H9 (cell line): ENCODE results near the gene S100A6. TPM values are rescaled to one million over a fixed set of nuclear protein-coding genes. Genes with fewer than 3 reads are reported as not detected.

Source experiments
- DNase-seq: peaks from one replicate; pipeline ENCODE4 v3.0.0-alpha.2; 2017
- H2AFZ ChIP-seq: one replicate; pipeline ENCODE4 v1.6.1; 2013; ENCODE audit warnings: mild to moderate bottlenecking, low read length, control low read depth, moderate library complexity
- H2AK5ac ChIP-seq: 2 replicates; pipeline ENCODE4 v1.6.1; 2013; ENCODE audit warnings: low read length, control low read depth, mixed read lengths; ENCODE audit not compliant: insufficient read length
- H2BK120ac ChIP-seq: one replicate; pipeline ENCODE4 v1.6.1; 2013; ENCODE audit warnings: low read depth, mild to moderate bottlenecking, low read length, control low read depth, inconsistent platforms; ENCODE audit not compliant: poor library complexity, severe bottlenecking
- H2BK12ac ChIP-seq: 2 replicates; pipeline ENCODE4 v1.6.1; 2013; ENCODE audit warnings: low read length, control low read depth, mixed read lengths, low read depth; ENCODE audit not compliant: insufficient read length
- H2BK15ac ChIP-seq: 2 replicates; pipeline ENCODE4 v1.6.1; 2013; ENCODE audit warnings: low read depth, low read length, control low read depth
- H2BK20ac ChIP-seq: one replicate; pipeline ENCODE4 v1.6.1; 2013; ENCODE audit warnings: low read depth, mild to moderate bottlenecking, low read length, control low read depth, inconsistent platforms; ENCODE audit not compliant: poor library complexity, severe bottlenecking
- H2BK5ac ChIP-seq: 2 replicates; pipeline ENCODE4 v1.6.1; 2013; ENCODE audit warnings: low read length, control low read depth, mixed read lengths; ENCODE audit not compliant: insufficient read length
- H3K14ac ChIP-seq: 2 replicates; pipeline ENCODE4 v1.6.1; 2013; ENCODE audit warnings: low read length, control low read depth; ENCODE audit not compliant: insufficient read depth
- H3K18ac ChIP-seq: 2 replicates; pipeline ENCODE4 v1.6.1; 2013; ENCODE audit warnings: low read depth, mild to moderate bottlenecking, mixed read lengths, low read length, control low read depth; ENCODE audit not compliant: insufficient read length
- H3K23ac ChIP-seq: 2 replicates; pipeline ENCODE4 v1.6.1; 2013; ENCODE audit warnings: low read length, control low read depth, mixed read lengths, low read depth; ENCODE audit not compliant: insufficient read length
- H3K23me2 ChIP-seq: 2 replicates; pipeline ENCODE4 v1.6.1; 2013; ENCODE audit warnings: low read depth, mild to moderate bottlenecking, mixed read lengths, low read length, control low read depth; ENCODE audit not compliant: insufficient read length, poor library complexity, severe bottlenecking
- H3K27ac ChIP-seq: 2 replicates; pipeline ENCODE4 v1.5.1; 2013; ENCODE audit warnings: low read length, control low read depth, mixed read lengths, low read depth; ENCODE audit not compliant: insufficient read length
- H3K27me3 ChIP-seq: 2 replicates; pipeline ENCODE4 v1.6.1; 2013; ENCODE audit warnings: low read length, control low read depth, inconsistent platforms; ENCODE audit not compliant: insufficient read depth
- H3K4ac ChIP-seq: 2 replicates; pipeline ENCODE4 v1.6.1; 2013; ENCODE audit warnings: low read depth, mild to moderate bottlenecking, control low read depth, inconsistent platforms, low read length, moderate library complexity
- H3K4me1 ChIP-seq: 2 replicates; pipeline ENCODE4 v1.6.1; 2013; ENCODE audit warnings: low read length, control low read depth, inconsistent platforms; ENCODE audit not compliant: insufficient read depth
- H3K4me2 ChIP-seq: 2 replicates; pipeline ENCODE4 v1.6.1; 2013; ENCODE audit warnings: low read length, control low read depth, mixed read lengths; ENCODE audit not compliant: insufficient read length, insufficient read depth
- H3K56ac ChIP-seq: 2 replicates; pipeline ENCODE4 v1.6.1; 2013; ENCODE audit warnings: low read depth, mild to moderate bottlenecking, mixed read lengths, low read length, control low read depth; ENCODE audit not compliant: insufficient read length
- H3K79me1 ChIP-seq: 2 replicates; pipeline ENCODE4 v1.6.1; 2013; ENCODE audit warnings: low read depth, mild to moderate bottlenecking, moderate library complexity, low read length, control low read depth, inconsistent platforms; ENCODE audit not compliant: insufficient read depth, poor library complexity, severe bottlenecking
- H3K79me2 ChIP-seq: 2 replicates; pipeline ENCODE4 v1.6.1; 2013; ENCODE audit warnings: low read length, control low read depth, inconsistent platforms; ENCODE audit not compliant: insufficient read depth
- H3K9ac ChIP-seq: 2 replicates; pipeline ENCODE4 v1.6.1; 2013; ENCODE audit warnings: low read length, control low read depth, mixed read lengths; ENCODE audit not compliant: insufficient read length; ENCODE audit errors: extremely low read depth
- H3K9me3 ChIP-seq: one replicate; pipeline ENCODE4 v1.6.1; 2013; ENCODE audit warnings: low read depth, low read length, inconsistent platforms; ENCODE audit not compliant: control insufficient read depth
- H3T11ph ChIP-seq: one replicate; pipeline ENCODE4 v1.6.1; 2013; ENCODE audit warnings: mild to moderate bottlenecking, low read length, control low read depth, inconsistent platforms
- H4K20me1 ChIP-seq: one replicate; pipeline ENCODE4 v1.6.1; 2013; ENCODE audit not compliant: control insufficient read depth, insufficient read length, insufficient read depth
- H4K5ac ChIP-seq: 2 replicates; pipeline ENCODE4 v1.6.1; 2013; ENCODE audit warnings: low read depth, mild to moderate bottlenecking, mixed read lengths, low read length, control low read depth; ENCODE audit not compliant: insufficient read length
- H4K8ac ChIP-seq: replicated peaks from 2 replicates; pipeline ENCODE4 v1.6.1; 2013; ENCODE audit warnings: low read length, control low read depth, mixed read lengths, low read depth; ENCODE audit not compliant: insufficient read length
- H4K91ac ChIP-seq: 2 replicates; pipeline ENCODE4 v1.6.1; 2013; ENCODE audit warnings: low read depth, mild to moderate bottlenecking, moderate library complexity, mixed read lengths, low read length, control low read depth; ENCODE audit not compliant: insufficient read length
- H3K27ac Mint-ChIP-seq, 3 experiments: 2 replicates in 2 of 3; 3 replicates in 1 of 3; pipeline ENCODE4 v1.8.0; 2020 to 2021; ENCODE audit warnings: mixed read lengths in 3 of 3, mild to moderate bottlenecking in 1 of 3, moderate library complexity in 1 of 3
- H3K27me3 Mint-ChIP-seq: 2 replicates; pipeline ENCODE4 v1.8.0; 2021; ENCODE audit warnings: low read depth, mild to moderate bottlenecking, moderate library complexity, mixed read lengths
- H3K36me3 Mint-ChIP-seq, 3 experiments: 2 replicates in 2 of 3; 3 replicates in 1 of 3; pipeline ENCODE4 v1.8.0; 2020 to 2021; ENCODE audit warnings: low read depth in 3 of 3, mixed read lengths in 3 of 3; ENCODE audit not compliant: insufficient read depth in 1 of 3
- H3K4me1 Mint-ChIP-seq, 2 experiments: 2 replicates each; pipeline ENCODE4 v1.8.0; 2020; ENCODE audit warnings: mixed read lengths in 2 of 2
- H3K4me3 Mint-ChIP-seq, 2 experiments: 2 replicates in 1 of 2; 3 replicates in 1 of 2; pipeline ENCODE4 v1.8.0; 2020 to 2021; ENCODE audit warnings: mild to moderate bottlenecking in 2 of 2, mixed read lengths in 2 of 2, moderate library complexity in 1 of 2
- H3K9me3 Mint-ChIP-seq, 2 experiments: 2 replicates in 1 of 2; 3 replicates in 1 of 2; pipeline ENCODE4 v1.8.0; 2020; ENCODE audit warnings: mild to moderate bottlenecking in 2 of 2, mixed read lengths in 2 of 2, moderate library complexity in 1 of 2
- WGBS: extraction: QIAGEN DNeasy Blood & Tissue Kit; methylation state at CpG from one replicate; pipeline ENCODE4 v1.1.7; 2013; ENCODE audit warnings: missing lambda C conversion rate, low lambda C conversion rate, mixed read lengths; ENCODE audit not compliant: insufficient read length; ENCODE audit errors: extremely low coverage; 5-methylcytosine and 5-hydroxymethylcytosine counted together
- total RNA-seq: library from RNA; stranded (reverse); gene quantifications from 2 replicates; pipeline ENCODE4 v1.2.1, GENCODE V29; 2021
- TF ChIP-seq, protein P1 (sequence below): fragments of 200-600 bp; sonication (generic); conservative IDR thresholded peaks from 3 replicates; pipeline ENCODE4 v1.8.0; 2021; ENCODE audit warnings: antibody characterized with exemption, mild to moderate bottlenecking

Gene S100A6
- total RNA-seq, 1 experiment from 2014 or later: not detected

DNA sequence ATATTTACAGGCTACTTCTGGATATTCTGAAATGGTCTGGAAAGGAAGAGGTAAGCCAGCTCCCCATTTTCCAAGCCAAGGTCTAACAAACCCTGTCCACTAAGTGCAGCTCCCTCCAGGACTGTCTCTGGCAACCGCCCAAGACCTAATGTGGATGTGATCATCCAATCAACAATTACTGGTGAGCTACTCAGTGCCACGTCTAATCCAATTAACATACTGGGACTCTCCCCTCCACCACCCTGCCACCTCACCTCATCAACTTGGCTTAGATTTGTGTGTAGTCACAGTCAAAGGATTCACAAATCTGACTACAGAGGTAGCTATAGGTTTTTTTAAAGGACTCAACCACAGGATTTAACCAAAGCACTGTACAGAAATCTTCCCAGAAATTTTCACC, 49.9 kb downstream of the S100A6 start:
- Histone ChIP-seq H3K9me3 (no peaks in the 10 kb centered on the region), H4K20me1 (no peaks in the 10 kb centered on the region), H3K56ac (no peak overlapping the region), H2BK120ac (no peak overlapping the region), H3K23ac (no peak overlapping the region), H3T11ph (no peak overlapping the region), H3K9ac (no peak overlapping the region), H2AFZ (no peak overlapping the region), H3K4me2 (no peak overlapping the region), H2BK20ac (no peak overlapping the region), H3K14ac (no peak overlapping the region), H3K18ac (no peak overlapping the region), H4K5ac (no peak overlapping the region), H3K4ac (no peak overlapping the region), H3K23me2 (no peaks in the 10 kb centered on the region), H4K8ac (no peak overlapping the region), H2BK12ac (no peak overlapping the region), H2BK5ac (no peak overlapping the region), H4K91ac (no peak overlapping the region), H3K27me3 (no peaks in the 10 kb centered on the region), H3K79me1 (no peaks in the 10 kb centered on the region), H3K27ac (no peak overlapping the region), H2BK15ac (no peak overlapping the region), H3K4me1 (peaks cover 2% of the 10 kb centered on the region; the same call in 1 of the 2 replicates), H3K79me2 (no peaks in the 10 kb centered on the region), H2AK5ac (no peak overlapping the region)
- H3K36me3 Mint-ChIP-seq: no peaks in the 10 kb centered on the region
- TF ChIP-seq, protein P1, sequence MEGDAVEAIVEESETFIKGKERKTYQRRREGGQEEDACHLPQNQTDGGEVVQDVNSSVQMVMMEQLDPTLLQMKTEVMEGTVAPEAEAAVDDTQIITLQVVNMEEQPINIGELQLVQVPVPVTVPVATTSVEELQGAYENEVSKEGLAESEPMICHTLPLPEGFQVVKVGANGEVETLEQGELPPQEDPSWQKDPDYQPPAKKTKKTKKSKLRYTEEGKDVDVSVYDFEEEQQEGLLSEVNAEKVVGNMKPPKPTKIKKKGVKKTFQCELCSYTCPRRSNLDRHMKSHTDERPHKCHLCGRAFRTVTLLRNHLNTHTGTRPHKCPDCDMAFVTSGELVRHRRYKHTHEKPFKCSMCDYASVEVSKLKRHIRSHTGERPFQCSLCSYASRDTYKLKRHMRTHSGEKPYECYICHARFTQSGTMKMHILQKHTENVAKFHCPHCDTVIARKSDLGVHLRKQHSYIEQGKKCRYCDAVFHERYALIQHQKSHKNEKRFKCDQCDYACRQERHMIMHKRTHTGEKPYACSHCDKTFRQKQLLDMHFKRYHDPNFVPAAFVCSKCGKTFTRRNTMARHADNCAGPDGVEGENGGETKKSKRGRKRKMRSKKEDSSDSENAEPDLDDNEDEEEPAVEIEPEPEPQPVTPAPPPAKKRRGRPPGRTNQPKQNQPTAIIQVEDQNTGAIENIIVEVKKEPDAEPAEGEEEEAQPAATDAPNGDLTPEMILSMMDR: no peak
- H3K27ac Mint-ChIP-seq: no peak overlapping the region
- no peaks in the 10 kb centered on the region for H3K9me3 Mint-ChIP-seq
- H3K27me3 Mint-ChIP-seq: no peaks in the 10 kb centered on the region; the same call in 1 of the 2 replicates
- DNase-seq: no peak
- WGBS: no CpG with 5 or more reads among the region's 2 CpGs
- H3K4me3 Mint-ChIP-seq: no peak overlapping the region
- H3K4me1 Mint-ChIP-seq: peaks cover 14 to 25% of the 10 kb centered on the region in 2 experiments

Other genes with a start within 250 kb of the S100A6 start
- gene PGLYRP3, start 223.0 kb downstream of the S100A6 start, total RNA-seq: not detected in 2 replicates
- not detected in 2 replicates for gene PGLYRP4, start 187.2 kb downstream of the S100A6 start, total RNA-seq
- gene S100A9, start 178.1 kb downstream of the S100A6 start, total RNA-seq: not detected in 2 replicates
- not detected in 2 replicates for gene S100A12, start 160.4 kb downstream of the S100A6 start, total RNA-seq
- not detected in 2 replicates for gene S100A8, start 144.9 kb downstream of the S100A6 start, total RNA-seq
- not detected in 2 replicates for gene S100A7A, start 119.5 kb downstream of the S100A6 start, total RNA-seq
- gene S100A7, start 75.3 kb downstream of the S100A6 start, total RNA-seq: not detected in 2 replicates
- not detected in 2 replicates for gene S100A5, start 4.9 kb upstream of the S100A6 start, total RNA-seq
- 9.0 and 9.3 TPM in 2 replicates for gene S100A4, start 9.8 kb upstream of the S100A6 start, total RNA-seq
- not detected in 2 replicates for gene S100A3, start 13.3 kb upstream of the S100A6 start, total RNA-seq
- gene S100A2, start 29.9 kb upstream of the S100A6 start, total RNA-seq: 0.57 and 0.92 TPM in 2 replicates
- gene S100A16, start 77.1 kb upstream of the S100A6 start, total RNA-seq: 8.0 and 8.2 TPM in 2 replicates
- gene S100A14, start 80.3 kb upstream of the S100A6 start, total RNA-seq: 0.63 and 0.66 TPM in 2 replicates
- gene S100A13, start 91.5 kb upstream of the S100A6 start, total RNA-seq: 55.0 and 64.5 TPM in 2 replicates
- 1.1 TPM in 1 of 2 replicates, not detected in the other for gene S100A1, start 92.4 kb upstream of the S100A6 start, total RNA-seq
- gene CHTOP, start 98.1 kb upstream of the S100A6 start, total RNA-seq: 126 and 129 TPM in 2 replicates
- 29.0 and 29.5 TPM in 2 replicates for gene SNAPIN, start 122.7 kb upstream of the S100A6 start, total RNA-seq
- 357 and 362 TPM in 2 replicates for gene ILF2, start 135.0 kb upstream of the S100A6 start, total RNA-seq
- 8.6 and 8.9 TPM in 2 replicates for gene NPR1, start 142.7 kb upstream of the S100A6 start, total RNA-seq
- 65.4 and 67.1 TPM in 2 replicates for gene INTS3, start 192.1 kb upstream of the S100A6 start, total RNA-seq
- gene SLC27A3, start 239.4 kb upstream of the S100A6 start, total RNA-seq: 42.0 and 45.3 TPM in 2 replicates